ENCODE measurements around the gene NFIC. TPM values are rescaled to one million over a fixed set of nuclear protein-coding genes. Genes with fewer than 3 reads are reported as not detected.

Gene NFIC
- total and polyA plus RNA-seq, 4 donors = 12.8 to 100 (median 75.1) TPM

GRCh38 chr19:3468211-3468610, 101.8 kb downstream of the NFIC start:
- 66% methylated on average over 3 of the region's 3 CpGs for WGBS
- peaks cover 3 to 22% (median 9%) of the 10 kb centered on the region in 4 donors for H3K4me1 ChIP-seq (ENCODE audit: control insufficient read depth in 4 of 4, insufficient read depth in 4 of 4, low read length in 3 of 4)
- H3K27ac ChIP-seq (ENCODE audit: low read depth in 1 of 2, low read length in 2 of 2) = no peak overlapping the region

More at GRCh38 chr19:3468211-3468610, 101.8 kb downstream of the NFIC start:
- H3K36me3 ChIP-seq (ENCODE audit: control insufficient read depth in 4 of 4, insufficient read depth in 3 of 4, low read depth in 1 of 4, low read length in 3 of 4) = peaks cover 0 to 8% (median 0%) of the 10 kb centered on the region in 4 donors
- no peaks in the 10 kb centered on the region for H3K9me3 ChIP-seq (ENCODE audit: control insufficient read depth in 4 of 4, low read length in 3 of 4)
- no peaks in the 10 kb centered on the region for H3K27me3 ChIP-seq (ENCODE audit: control insufficient read depth in 4 of 4, insufficient read depth in 4 of 4, low read length in 3 of 4)
- no peak for TF ChIP-seq REST (IDR thresholded peaks at IDR 0.05)
- no peak for TF ChIP-seq ATF3 (IDR thresholded peaks at IDR 0.05)
- no peak for TF ChIP-seq JUND (IDR thresholded peaks at IDR 0.05)
- TF ChIP-seq SP1 (IDR thresholded peaks at IDR 0.05) = no peak
- no peak for TF ChIP-seq RAD21 (IDR thresholded peaks at IDR 0.05)
- no peak for TF ChIP-seq MAX (IDR thresholded peaks at IDR 0.05)
- TF ChIP-seq ZBTB33 (IDR thresholded peaks at IDR 0.05) = no peak
- no peak for TF ChIP-seq FOXA1 (IDR thresholded peaks at IDR 0.05)
- TF ChIP-seq GABPA (IDR thresholded peaks at IDR 0.05 in 1 of 2, conservative IDR thresholded peaks at IDR 0.05 in 1 of 2) = no peak
- TF ChIP-seq EGR1 (IDR thresholded peaks at IDR 0.05; ENCODE audit: low read depth in 2 of 2) = no peak
- TF ChIP-seq RXRA (IDR thresholded peaks at IDR 0.05) = no peak
- no peak for TF ChIP-seq HNF4A (conservative IDR thresholded peaks at IDR 0.05)
- TF ChIP-seq NR2F2 (IDR thresholded peaks at IDR 0.05) = no peak
- TF ChIP-seq FOXA2 (IDR thresholded peaks at IDR 0.05) = no peak
- no peak for TF ChIP-seq HNF4G (IDR thresholded peaks at IDR 0.05)
- no peak for TF ChIP-seq TAF1 (conservative IDR thresholded peaks at IDR 0.05)
- H3K9ac ChIP-seq (ENCODE audit: low read depth in 1 of 2, low read length in 2 of 2) = no peak overlapping the region
- DNase-seq (ENCODE audit: low spot score) = no peak
- H3K4me3 ChIP-seq (ENCODE audit: low read depth in 1 of 3, low read length in 3 of 3) = no peak overlapping the region
